GM18517 (cell line): ENCODE results near the gene DLG1.
A peak's percentile ranks its signal among the peaks of the same experiment; 100 is the strongest.

Experiments
- ATAC-seq: cut with Tn5 transposase; IDR thresholded peaks from one replicate; pipeline ENCODE4 v1.9.1; 2021; ENCODE audit warnings: mild to moderate bottlenecking, moderate library complexity; ENCODE audit not compliant: unreplicated experiment

The DLG1 gene

DNA sequence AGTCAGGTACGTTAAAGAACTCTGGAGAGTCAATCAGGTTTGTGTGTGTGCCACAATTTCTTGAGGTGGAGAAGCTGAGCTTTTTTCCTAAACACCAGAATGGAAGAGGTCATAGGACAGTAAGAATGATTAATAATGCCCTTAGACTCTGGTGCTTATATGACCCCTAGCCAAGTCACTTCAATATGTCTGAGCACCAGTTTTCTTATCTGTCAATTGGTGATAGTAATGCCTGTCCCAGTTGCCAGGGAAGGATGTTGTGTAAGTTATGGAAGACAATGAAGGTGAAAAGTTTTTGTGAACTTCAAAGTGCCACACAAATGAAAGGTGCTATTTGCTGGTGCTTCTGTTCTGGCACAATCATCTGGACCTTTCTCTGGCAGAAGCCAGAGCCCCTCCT lies 22.2 kb upstream of the DLG1 start:
- ATAC-seq = no peak

GRCh38 chr3:197317250-197317963 lies 19.0 kb upstream of the DLG1 start:
- ATAC-seq = no peak

GRCh38 chr3:197312431-197312830 lies 14.0 kb upstream of the DLG1 start:
- no peak for ATAC-seq

- ATAC-seq = no peak
Observed at GRCh38 chr3:197311591-197311990, 13.2 kb upstream of the DLG1 start.

DNA sequence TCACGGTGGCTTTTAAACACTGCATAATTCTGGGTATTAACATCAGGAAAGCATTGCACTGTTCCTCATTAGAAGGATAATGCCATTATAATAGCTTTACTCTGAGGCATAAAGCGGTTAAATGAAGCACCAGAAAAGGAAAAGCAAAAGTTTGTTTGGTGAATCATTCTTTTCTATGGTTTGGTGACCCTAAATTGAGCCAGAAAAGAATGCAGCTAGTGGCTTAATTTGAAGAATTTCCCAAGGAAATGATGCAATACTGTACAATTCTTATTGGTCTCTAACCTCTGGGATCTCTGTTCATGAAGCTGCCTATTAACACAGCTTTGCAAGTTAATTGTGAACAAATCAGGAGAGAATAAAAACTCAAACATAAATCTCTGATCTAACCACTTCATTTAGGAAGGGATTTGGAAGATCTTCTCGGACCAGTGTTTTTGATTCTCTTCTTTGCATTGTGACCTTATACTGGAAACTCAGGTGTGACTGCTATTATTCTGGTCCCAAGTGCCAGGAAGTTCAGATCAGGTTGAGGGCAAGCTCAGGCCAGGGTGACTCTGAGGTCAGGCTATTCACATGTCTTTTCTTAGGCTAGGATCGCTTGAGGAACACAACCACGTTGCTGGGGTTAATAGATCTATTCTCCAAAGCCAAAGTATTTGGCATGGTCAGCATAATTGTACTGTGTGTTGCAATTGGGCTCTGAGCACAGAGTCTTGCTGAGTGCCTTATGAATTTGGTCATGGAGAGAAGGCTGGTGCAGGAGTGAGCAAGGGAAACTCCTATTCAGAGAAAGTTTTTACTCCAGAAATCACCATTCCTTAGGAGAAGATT lies 11.3 kb upstream of the DLG1 start:
- ATAC-seq = no peak

- no peak for ATAC-seq
Observed at GRCh38 chr3:197308591-197308990, 10.2 kb upstream of the DLG1 start.

DNA sequence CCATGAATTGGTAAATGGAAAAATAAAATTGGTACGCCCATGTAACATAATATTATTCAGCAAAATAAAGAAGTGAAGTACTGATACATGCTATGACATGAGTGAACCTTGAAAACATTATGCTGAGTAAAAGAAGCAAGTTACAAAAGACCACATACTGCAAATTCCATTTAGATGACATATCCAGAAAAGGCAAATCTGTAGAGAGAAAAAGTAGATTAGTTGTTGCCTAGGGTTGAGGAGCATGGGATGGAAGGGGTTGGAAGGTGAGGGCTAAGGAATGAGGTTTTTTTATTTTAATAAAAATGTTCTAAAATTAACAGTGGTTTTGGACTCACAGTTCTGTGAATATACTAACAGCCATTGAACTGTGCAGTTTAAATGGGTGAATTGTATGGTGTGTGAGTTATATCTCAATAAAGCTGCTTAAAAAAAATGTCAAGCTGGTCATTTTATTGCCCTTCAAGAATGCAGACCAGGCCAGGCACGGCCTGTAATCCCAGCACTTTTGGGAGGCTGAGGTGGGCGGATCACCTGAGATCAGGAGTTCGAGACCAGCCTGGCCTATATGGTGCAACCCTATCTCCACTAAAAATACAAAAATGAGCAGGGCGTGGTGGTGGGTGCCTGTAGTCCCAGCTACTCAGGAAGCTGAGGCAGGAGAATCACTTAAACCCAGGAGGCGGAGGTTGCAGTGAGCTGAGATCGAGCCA lies 8.1 kb upstream of the DLG1 start:
- ATAC-seq = no peak

DNA sequence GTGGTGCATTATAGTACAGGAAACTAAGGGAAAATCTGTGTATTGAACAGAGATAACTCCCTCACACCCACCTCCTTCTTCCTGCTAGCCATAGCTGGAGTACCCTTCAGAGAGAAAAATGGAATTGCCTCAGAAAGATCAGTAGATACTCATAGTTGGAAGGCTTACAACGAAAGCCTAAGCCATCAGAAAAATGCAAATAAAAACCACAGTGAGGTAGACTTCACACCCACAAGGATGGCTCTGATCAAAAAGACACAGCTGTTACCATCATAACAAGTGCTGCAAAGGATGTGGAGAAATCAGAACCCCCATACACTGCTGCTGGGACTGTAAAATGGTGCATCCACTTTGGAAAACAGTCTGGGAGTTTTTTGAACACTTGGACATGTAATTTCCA lies 7.4 kb upstream of the DLG1 start:
- peak; percentile 93 for ATAC-seq

DNA sequence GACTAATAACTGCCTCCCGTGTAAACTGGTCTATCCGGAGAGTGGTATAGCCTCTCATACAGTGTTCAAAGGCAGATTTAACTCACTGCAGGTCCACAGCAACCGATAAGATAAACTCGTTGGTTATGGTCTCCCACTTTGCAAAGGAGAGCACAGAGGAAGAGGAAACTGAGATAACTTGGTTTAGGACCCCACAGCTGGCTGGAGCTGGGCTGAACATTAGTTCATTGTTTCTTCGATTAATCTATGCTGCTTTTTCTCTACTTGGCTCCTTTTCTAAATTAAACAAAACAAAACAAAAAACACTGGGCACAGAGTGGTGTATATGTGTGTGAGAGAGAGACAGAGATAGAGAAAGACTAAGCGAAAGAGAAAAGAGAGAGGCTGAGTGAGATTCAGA lies 5.0 kb upstream of the DLG1 start:
- ATAC-seq = no peak

- no peak for ATAC-seq
Observed at GRCh38 chr3:197302696-197303341, 4.4 kb upstream of the DLG1 start.

GRCh38 chr3:197302033-197302432 lies 3.6 kb upstream of the DLG1 start:
- ATAC-seq = no peak

GRCh38 chr3:197300361-197300760 lies 1.9 kb upstream of the DLG1 start:
- ATAC-seq = no peak

- ATAC-seq = peak; percentile 31
Observed at GRCh38 chr3:197298945-197299854, 788 bp upstream of the DLG1 start.

DNA sequence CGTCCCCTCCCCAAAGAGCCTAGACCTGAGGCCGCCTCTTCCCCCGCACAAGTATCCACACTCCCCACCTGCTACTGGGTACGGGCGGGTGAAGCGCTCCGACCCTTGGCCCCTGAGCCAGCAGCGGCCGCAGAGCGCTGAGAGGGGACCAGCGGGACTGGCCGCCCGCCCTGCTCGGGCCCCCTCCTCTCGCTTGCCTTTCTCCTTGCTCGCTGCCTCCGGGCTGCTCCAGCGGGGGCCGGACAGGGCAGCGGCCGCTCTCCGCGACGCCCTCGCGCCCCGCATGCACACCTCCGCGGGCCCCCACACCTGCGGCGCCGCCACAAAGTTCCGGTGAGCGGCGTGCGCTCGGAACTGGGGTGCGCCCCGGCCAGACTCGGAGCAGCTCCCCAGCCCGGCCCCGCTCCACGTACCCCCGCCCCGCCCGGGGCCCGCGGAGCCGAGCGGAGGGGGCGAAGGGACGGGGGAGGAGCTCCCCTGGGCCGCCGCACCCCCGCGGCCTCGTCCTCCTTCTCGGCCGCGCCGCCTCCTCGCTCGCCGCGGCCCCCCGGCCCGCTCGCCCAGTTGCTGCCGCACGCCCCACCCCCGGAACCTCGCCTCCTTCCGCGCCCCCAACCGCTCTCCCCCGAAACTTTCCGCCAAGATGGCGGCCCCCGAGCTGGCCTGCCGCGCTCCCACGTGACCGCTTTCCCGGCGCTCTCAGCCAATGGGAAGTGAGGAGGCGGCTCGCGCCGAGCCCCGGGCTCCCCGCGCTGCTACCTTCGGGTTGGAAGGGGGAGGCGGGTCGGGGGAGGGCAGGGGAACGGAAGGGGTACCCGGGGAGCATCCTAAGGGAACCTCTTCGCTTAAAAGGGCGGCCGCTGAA lies 704 bp downstream of the DLG1 start:
- ATAC-seq = peak; percentile 53

- ATAC-seq = no peak
Observed at GRCh38 chr3:197297002-197297401, 1.4 kb downstream of the DLG1 start.

DNA sequence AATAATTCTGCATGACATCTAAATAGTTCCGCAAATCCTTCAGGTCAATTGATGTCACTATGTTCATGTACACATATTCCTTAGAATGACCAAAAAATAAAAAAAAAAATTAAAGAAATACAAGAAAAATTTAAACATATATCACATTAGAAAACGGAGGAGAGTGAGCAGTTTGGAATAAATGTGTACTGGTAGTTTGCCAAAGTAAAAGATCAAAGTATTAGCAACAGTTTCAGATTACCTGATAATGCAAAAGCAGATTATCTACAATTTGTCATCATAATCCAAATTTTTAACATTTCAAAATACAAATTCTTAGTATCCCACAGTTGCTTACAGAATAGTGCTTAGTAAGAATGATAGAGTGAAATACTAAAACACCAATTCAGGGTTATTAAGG lies 1.9 kb downstream of the DLG1 start:
- no peak for ATAC-seq

- ATAC-seq = no peak
Observed at GRCh38 chr3:197295871-197296270, 2.5 kb downstream of the DLG1 start.

- no peak for ATAC-seq
Observed at GRCh38 chr3:197293605-197294237, 4.7 kb downstream of the DLG1 start.

- no peak for ATAC-seq
Observed at GRCh38 chr3:197292648-197293047, 5.8 kb downstream of the DLG1 start.
